GM18873 (cell line): ENCODE data around the gene CEP112.
"Not testable (repeated sequence)": the region's sequence is repeated elsewhere in the genome, so short reads cannot be mapped to it uniquely, and the experiment has no call there.

Experiments
- ATAC-seq: cut with Tn5 transposase; IDR thresholded peaks from one replicate; pipeline ENCODE4 v1.9.1; 2021; ENCODE audit warnings: mild to moderate bottlenecking, moderate library complexity, moderate number of reproducible peaks; ENCODE audit not compliant: unreplicated experiment, low FRiP score

CEP112 gene

GRCh38 chr17:65799869-65800268 is 392.1 kb downstream of the CEP112 start:
- no peak for ATAC-seq

- ATAC-seq: no peak
These were observed 392.5 kb downstream of the CEP112 start for GRCh38 chr17:65799454-65799853.

- ATAC-seq: no peak
These were observed 394.1 kb downstream of the CEP112 start for GRCh38 chr17:65797809-65798208.

GRCh38 chr17:65797101-65797500 is 394.8 kb downstream of the CEP112 start:
- ATAC-seq: no peak

GRCh38 chr17:65794572-65794971 is 397.4 kb downstream of the CEP112 start:
- ATAC-seq: no peak

GRCh38 chr17:65790241-65790640 is 401.7 kb downstream of the CEP112 start:
- no peak for ATAC-seq

GRCh38 chr17:65787503-65787902 is 404.4 kb downstream of the CEP112 start:
- no peak for ATAC-seq

GRCh38 chr17:65786479-65786878 is 405.5 kb downstream of the CEP112 start:
- no peak for ATAC-seq

- ATAC-seq: no peak
These were observed 406.8 kb downstream of the CEP112 start for GRCh38 chr17:65785109-65785508.

GRCh38 chr17:65783845-65784334 is 408.0 kb downstream of the CEP112 start:
- ATAC-seq: no peak

GRCh38 chr17:65782104-65782706 is 409.7 kb downstream of the CEP112 start:
- ATAC-seq: not testable (repeated sequence)

GRCh38 chr17:65780111-65780510 is 411.8 kb downstream of the CEP112 start:
- no peak for ATAC-seq

- ATAC-seq: no peak
These were observed 415.0 kb downstream of the CEP112 start for GRCh38 chr17:65776890-65777289.

GRCh38 chr17:65774787-65775186 is 417.1 kb downstream of the CEP112 start:
- ATAC-seq: no peak

- no peak for ATAC-seq
These were observed 418.9 kb downstream of the CEP112 start for GRCh38 chr17:65772989-65773388.

GRCh38 chr17:65771704-65772103 is 420.2 kb downstream of the CEP112 start:
- ATAC-seq: no peak

GRCh38 chr17:65763786-65764185 is 428.1 kb downstream of the CEP112 start:
- ATAC-seq: no peak

GRCh38 chr17:65762973-65763372 is 429.0 kb downstream of the CEP112 start:
- ATAC-seq: no peak

- ATAC-seq: no peak
These were observed 432.4 kb downstream of the CEP112 start for GRCh38 chr17:65759532-65759931.

GRCh38 chr17:65756760-65757159 is 435.2 kb downstream of the CEP112 start:
- ATAC-seq: no peak

GRCh38 chr17:65755799-65756198 is 436.1 kb downstream of the CEP112 start:
- ATAC-seq: no peak

- ATAC-seq: no peak
These were observed 437.3 kb downstream of the CEP112 start for GRCh38 chr17:65754630-65755029.

- no peak for ATAC-seq
These were observed 437.9 kb downstream of the CEP112 start for GRCh38 chr17:65754081-65754480.
